ENCODE results near the gene DIP2C.

DIP2C gene

GRCh38 chr10:685613-686012 lies 3.9 kb downstream of the DIP2C start:
- Histone ChIP-seq H3K9me2 (replicated peaks; ENCODE audit: low read depth, low read length) (no peaks in the 10 kb centered on the region), H3K27me3 (ENCODE audit: insufficient read depth, low read length, poor library complexity, severe bottlenecking) (no peaks in the 10 kb centered on the region), H2AFZ (ENCODE audit: low read length) (no peak overlapping the region), H4K20me1 (ENCODE audit: insufficient read depth, low read length, poor library complexity, severe bottlenecking) (no peaks in the 10 kb centered on the region), H3K36me3 (ENCODE audit: insufficient read depth, low read length) (no peaks in the 10 kb centered on the region), H3K79me2 (ENCODE audit: insufficient read depth, low read length) (no peaks in the 10 kb centered on the region), H3F3A (ENCODE audit: low read depth) (no peaks in the 10 kb centered on the region), H3K9ac (ENCODE audit: low read depth, low read length, poor library complexity, severe bottlenecking) (no peak overlapping the region), H3K9me3 (ENCODE audit: insufficient read depth, low read depth, low read length) (peaks cover 7% of the 10 kb centered on the region; the same call in 1 of the 2 replicates), H3K4me1 (ENCODE audit: insufficient read depth, low read length, poor library complexity, severe bottlenecking) (no peaks in the 10 kb centered on the region), H3K4me2 (ENCODE audit: low read depth, low read length, poor library complexity, severe bottlenecking) (no peak overlapping the region), H3K4me3 (ENCODE audit: low read length, poor library complexity, severe bottlenecking) (no peak overlapping the region)
- no peak for TF ChIP-seq EZH2phosphoT487 (IDR thresholded peaks at IDR 0.05; ENCODE audit: borderline replicate concordance)
- no peak for TF ChIP-seq CTCF (conservative IDR thresholded peaks at IDR 0.05; ENCODE audit: low read length)

DNA sequence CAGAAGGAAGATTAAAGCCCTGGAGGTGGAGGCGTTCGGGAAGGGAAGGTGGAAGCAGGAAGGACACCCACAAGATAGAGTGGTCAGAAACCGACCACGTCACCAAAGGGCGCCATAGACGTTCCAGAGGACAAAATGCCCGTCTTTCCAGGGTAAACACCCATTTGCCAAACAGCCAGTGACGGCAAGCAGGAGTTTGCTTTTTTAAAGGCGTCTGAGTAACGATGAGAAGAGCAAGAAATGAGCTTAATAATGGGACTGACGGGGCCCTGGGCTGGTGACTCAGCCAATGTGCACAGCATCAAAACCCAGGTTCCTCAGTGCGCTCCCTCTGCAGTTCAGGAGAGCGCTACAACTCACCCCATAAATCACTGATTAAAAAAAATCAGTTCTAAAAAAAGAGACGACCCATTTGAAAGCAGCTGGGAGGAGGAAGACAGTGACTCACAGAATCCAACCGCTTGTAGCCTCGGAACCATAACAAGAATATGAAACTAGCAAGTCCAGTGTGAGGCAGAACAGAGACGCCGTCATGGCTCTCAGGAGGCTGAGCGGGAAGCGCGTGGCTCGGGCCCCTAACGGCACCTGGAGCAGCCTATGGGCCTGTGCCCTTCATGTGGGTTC lies 5.9 kb downstream of the DIP2C start:
- H3K4me3 ChIP-seq (ENCODE audit: low read length, poor library complexity, severe bottlenecking) = no peak overlapping the region
- no peak overlapping the region for H2AFZ ChIP-seq (ENCODE audit: low read length)
- no peaks in the 10 kb centered on the region for H4K20me1 ChIP-seq (ENCODE audit: insufficient read depth, low read length, poor library complexity, severe bottlenecking)
- H3K9me3 ChIP-seq (ENCODE audit: insufficient read depth, low read depth, low read length) = peaks cover 7% of the 10 kb centered on the region; the same call in 1 of the 2 replicates
- H3K9me2 ChIP-seq (replicated peaks; ENCODE audit: low read depth, low read length) = no peaks in the 10 kb centered on the region
- no peak for TF ChIP-seq CTCF (conservative IDR thresholded peaks at IDR 0.05; ENCODE audit: low read length)
- TF ChIP-seq EZH2phosphoT487 (IDR thresholded peaks at IDR 0.05; ENCODE audit: borderline replicate concordance) = no peak
- no peaks in the 10 kb centered on the region for H3F3A ChIP-seq (ENCODE audit: low read depth)
- no peaks in the 10 kb centered on the region for H3K27me3 ChIP-seq (ENCODE audit: insufficient read depth, low read length, poor library complexity, severe bottlenecking)
- H3K36me3 ChIP-seq (ENCODE audit: insufficient read depth, low read length) = no peaks in the 10 kb centered on the region
- H3K79me2 ChIP-seq (ENCODE audit: insufficient read depth, low read length) = no peaks in the 10 kb centered on the region
- H3K4me2 ChIP-seq (ENCODE audit: low read depth, low read length, poor library complexity, severe bottlenecking) = no peak overlapping the region
- H3K9ac ChIP-seq (ENCODE audit: low read depth, low read length, poor library complexity, severe bottlenecking) = no peak overlapping the region
- no peaks in the 10 kb centered on the region for H3K4me1 ChIP-seq (ENCODE audit: insufficient read depth, low read length, poor library complexity, severe bottlenecking)

DNA sequence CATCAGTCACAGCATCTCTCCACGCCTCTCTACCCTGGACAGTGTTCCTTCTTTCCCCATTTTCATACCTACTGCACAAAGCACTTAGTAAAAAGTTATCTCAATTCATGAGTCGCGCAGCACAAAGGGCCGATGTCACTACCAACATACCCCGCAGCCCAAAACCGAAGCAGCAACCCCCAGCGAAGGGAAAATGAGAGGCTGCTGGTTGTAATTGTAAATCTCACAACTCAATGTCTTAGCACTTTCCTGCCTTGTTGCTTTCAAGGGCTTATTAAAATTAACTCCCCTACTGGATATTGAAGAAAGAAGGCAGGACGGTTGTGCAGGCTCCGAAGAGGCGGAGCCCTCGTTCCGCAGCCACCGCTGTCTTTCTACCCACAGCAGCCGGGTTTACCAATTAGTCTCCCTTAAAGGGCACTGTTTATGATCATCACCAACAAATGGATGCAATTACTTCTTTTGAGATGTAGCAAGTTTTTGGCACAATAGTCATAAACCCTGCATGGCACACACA lies 6.5 kb downstream of the DIP2C start:
- Histone ChIP-seq H3K4me2 (ENCODE audit: low read depth, low read length, poor library complexity, severe bottlenecking) (no peak overlapping the region), H3K79me2 (ENCODE audit: insufficient read depth, low read length) (no peaks in the 10 kb centered on the region), H3K4me3 (ENCODE audit: low read length, poor library complexity, severe bottlenecking) (no peak overlapping the region), H3K36me3 (ENCODE audit: insufficient read depth, low read length) (no peaks in the 10 kb centered on the region), H3K27me3 (ENCODE audit: insufficient read depth, low read length, poor library complexity, severe bottlenecking) (no peaks in the 10 kb centered on the region), H3K9me2 (replicated peaks; ENCODE audit: low read depth, low read length) (no peaks in the 10 kb centered on the region), H3K4me1 (ENCODE audit: insufficient read depth, low read length, poor library complexity, severe bottlenecking) (no peaks in the 10 kb centered on the region), H3K9ac (ENCODE audit: low read depth, low read length, poor library complexity, severe bottlenecking) (no peak overlapping the region), H3F3A (ENCODE audit: low read depth) (no peaks in the 10 kb centered on the region), H4K20me1 (ENCODE audit: insufficient read depth, low read length, poor library complexity, severe bottlenecking) (no peaks in the 10 kb centered on the region), H2AFZ (ENCODE audit: low read length) (no peak overlapping the region), H3K9me3 (ENCODE audit: insufficient read depth, low read depth, low read length) (peaks cover 7% of the 10 kb centered on the region; the same call in 1 of the 2 replicates)
- TF ChIP-seq CTCF (conservative IDR thresholded peaks at IDR 0.05; ENCODE audit: low read length) (no peak), EZH2phosphoT487 (IDR thresholded peaks at IDR 0.05; ENCODE audit: borderline replicate concordance) (no peak)

All from Loucy (cell line).